Erythroblast (primary cell): Measurements from ENCODE around the gene ZNF716.
"Not testable (repeated sequence)": the region's sequence is repeated elsewhere in the genome, so short reads cannot be mapped to it uniquely, and the experiment has no call there.

ENCODE experiments used
- GATA1 ChIP-seq: IDR thresholded peaks from 2 replicates; pipeline ENCODE4 v1.6.1; 2011; ENCODE audit warnings: low read depth, mild to moderate bottlenecking, control low read depth, low read length, moderate library complexity
- POLR2A ChIP-seq: IDR thresholded peaks from 2 replicates; pipeline ENCODE4 v1.6.1; 2011; ENCODE audit warnings: mild to moderate bottlenecking, low read length

- TF ChIP-seq POLR2A, GATA1: not testable (repeated sequence)
Observed at GRCh38 chr7:57480304-57480703, 30.3 kb downstream of the ZNF716 start.
